GM19023 (cell line): ENCODE measurements around the gene SCML2.
"Not testable (repeated sequence)": the region's sequence is repeated elsewhere in the genome, so short reads cannot be mapped to it uniquely, and the experiment has no call there.

ENCODE experiments used
- ATAC-seq: cut with Tn5 transposase; IDR thresholded peaks from one replicate; pipeline ENCODE4 v1.9.1; 2021; ENCODE audit warnings: mild to moderate bottlenecking, moderate library complexity; ENCODE audit not compliant: unreplicated experiment

SCML2 gene

DNA sequence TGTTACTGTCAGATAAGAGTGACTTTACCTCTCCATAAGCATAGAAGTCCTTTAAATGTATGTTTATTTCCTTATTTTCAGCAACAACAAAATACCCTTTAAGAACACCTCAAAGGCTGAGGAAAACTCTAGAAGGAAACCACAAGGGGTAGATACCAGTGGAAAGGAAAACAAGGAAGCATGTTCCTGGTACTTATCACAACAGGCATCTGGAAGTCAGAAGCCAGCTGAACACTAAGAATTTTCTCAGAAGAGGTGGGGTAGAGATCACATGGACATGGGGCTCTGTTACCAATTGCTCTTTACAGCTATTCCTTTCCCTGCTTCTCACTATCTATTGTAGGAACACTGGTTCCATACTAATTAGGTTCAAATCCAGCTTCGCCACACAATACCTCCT is 82.3 kb downstream of the SCML2 start:
- ATAC-seq = no peak

DNA sequence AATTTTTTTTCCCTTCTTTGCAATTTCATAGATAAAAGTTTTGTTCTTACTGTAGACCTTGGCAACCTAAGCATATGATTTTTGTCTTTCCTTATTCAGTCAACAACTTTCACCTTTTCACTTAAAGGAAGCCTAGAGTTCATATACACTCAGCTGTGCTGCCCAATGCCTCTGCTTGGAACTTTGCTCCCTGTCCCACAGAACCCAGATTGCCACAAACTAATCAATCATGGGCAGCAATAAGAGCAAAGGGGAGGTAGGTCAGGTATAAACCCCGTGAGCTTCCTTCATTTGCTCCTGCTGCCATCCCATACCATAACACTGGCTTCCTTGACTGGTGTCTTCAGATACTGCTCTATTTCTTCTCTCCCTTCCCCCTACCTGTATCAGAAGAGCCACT is 82.8 kb downstream of the SCML2 start:
- no peak for ATAC-seq

GRCh38 chrX:18271309-18271708 is 83.2 kb downstream of the SCML2 start:
- no peak for ATAC-seq

GRCh38 chrX:18255059-18255458 is 99.4 kb downstream of the SCML2 start:
- no peak for ATAC-seq

DNA sequence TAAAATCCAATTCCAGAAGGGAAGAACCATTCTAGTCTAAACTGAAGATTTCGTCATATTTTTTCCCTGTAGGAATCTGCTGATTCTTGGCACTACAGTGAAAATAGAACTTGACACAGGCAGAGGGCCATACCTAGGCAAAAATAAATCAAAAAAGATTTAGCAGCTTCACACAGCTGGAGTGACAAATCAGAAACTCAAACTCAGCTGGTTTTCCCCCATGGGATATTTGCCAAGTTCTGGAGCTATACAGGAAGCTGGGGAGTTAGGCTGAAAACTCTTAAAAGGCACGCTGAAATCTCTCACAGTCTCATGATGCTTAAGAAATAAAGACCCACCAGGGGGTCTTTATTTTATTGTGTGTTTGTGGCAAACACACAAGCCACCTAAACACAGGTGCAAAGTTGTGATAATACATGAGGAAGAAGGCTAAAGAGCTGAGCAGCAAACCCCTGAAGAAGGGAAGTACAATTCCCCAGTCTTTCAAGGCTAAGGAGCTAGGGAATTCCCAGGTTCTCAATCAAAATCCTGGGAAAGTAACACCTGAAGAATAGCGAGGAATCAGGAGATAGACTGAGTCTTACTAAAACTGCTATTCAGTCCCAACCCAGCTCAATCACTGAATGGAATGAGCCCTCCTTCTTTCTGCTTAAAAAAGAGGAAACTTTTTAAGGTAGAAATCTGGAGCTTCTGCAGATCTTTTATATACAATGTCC is 101.7 kb downstream of the SCML2 start:
- no peak for ATAC-seq

GRCh38 chrX:18229646-18230045 is 124.8 kb downstream of the SCML2 start:
- ATAC-seq = not testable (repeated sequence)

- no peak for ATAC-seq
Measured at GRCh38 chrX:18228069-18228468, 126.4 kb downstream of the SCML2 start.

DNA sequence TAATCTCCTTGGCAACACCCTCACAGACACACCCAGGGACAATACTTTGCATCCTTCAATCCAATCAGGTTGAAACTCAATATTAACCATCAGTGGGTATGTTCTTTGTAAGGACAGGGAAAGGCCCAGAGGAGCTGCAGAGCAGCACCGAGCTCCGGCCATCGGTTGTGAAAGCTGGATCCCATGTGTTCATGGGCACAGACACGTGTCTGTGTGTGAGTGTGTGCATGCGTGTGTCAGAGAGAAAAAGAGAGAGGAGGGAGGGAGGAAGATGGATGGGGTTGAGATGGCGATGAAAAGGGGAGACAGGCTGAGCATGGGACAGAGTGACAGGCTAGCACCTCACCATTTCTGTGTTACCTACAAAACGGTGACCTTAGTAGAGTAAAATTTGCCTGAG is 127.0 kb downstream of the SCML2 start:
- no peak for ATAC-seq

DNA sequence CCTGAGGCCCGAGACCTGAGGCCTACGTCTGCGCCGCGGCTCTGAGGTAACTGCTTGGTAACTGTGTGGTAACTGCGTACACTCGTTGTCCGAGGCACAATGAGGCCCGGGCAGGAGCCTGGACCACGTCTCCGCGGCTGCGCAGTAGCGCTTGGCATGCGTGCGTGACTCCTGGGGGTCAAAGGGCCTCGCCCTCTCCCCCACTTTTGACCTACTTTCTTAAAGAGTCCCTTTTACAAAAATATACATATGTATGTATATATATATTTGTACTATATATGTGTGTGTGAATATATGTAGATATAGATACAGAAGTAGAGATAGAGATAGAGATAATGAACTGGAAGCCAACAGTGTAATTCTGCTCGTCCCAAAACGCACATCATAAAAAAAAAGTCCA is 133.7 kb downstream of the SCML2 start, which contains the start of gene BEND2:
Gene BEND2 (minus strand): TSS at position 101 of the 400 bp plus-strand sequence. CDS start 136 bp downstream, outside the sequence.
- no peak for ATAC-seq

- no peak for ATAC-seq
Measured at GRCh38 chrX:18210470-18210869, 144.0 kb downstream of the SCML2 start.

DNA sequence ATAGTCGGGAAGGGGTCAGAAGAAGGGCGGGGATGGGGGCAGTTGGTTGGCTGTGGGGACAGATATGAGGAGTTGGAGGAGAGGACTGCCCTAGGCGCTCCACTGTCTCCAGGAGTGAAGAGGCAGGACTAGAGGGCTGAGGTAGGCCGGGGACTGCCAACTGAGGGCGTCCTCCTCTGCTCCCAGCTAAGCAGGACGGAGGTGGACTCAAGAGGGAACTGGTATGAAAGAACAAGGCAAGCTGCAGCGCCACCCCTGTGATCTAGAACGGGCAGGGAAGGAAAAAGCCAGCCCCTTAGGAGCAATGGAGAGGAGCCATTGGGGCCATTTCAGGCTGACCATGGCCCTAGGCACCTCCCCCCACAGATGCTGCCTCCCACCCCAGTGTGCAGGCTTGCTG is 147.8 kb downstream of the SCML2 start:
- ATAC-seq = no peak

- ATAC-seq = no peak
Measured at GRCh38 chrX:18203631-18204030, 150.9 kb downstream of the SCML2 start.

GRCh38 chrX:18194688-18195087 is 159.8 kb downstream of the SCML2 start:
- no peak for ATAC-seq
